ENCODE results near the gene VASH1. TPM values are rescaled to one million over a fixed set of nuclear protein-coding genes. Genes with fewer than 3 reads are reported as not detected.

VASH1 gene
- polyA plus RNA-seq, 2 of the 4 experiments (the other 2 are of a cell fraction): 2.1 to 6.0 TPM

GRCh38 chr14:76753541-76754198, 7.6 kb upstream of the VASH1 start:
- no peaks in the 10 kb centered on the region for H3K4me1 ChIP-seq
- ATAC-seq (no peak), FAIRE-seq (no peak), DNase-seq (ENCODE audit: low read depth in 1 of 2, low spot score in 1 of 2) (no peak)
- no peak overlapping the region for H3K4me2 ChIP-seq
- TF ChIP-seq ESRRA (IDR thresholded peaks at IDR 0.05; ENCODE audit: borderline replicate concordance, low read length) (no peak), CBX8 (IDR thresholded peaks at IDR 0.05) (no peak), FOXS1 (CRISPR knock-in tag; IDR thresholded peaks at IDR 0.05) (no peak), MAZ (IDR thresholded peaks at IDR 0.05; ENCODE audit: borderline replicate concordance, low read depth, low read length) (no peak), RCOR1 (IDR thresholded peaks at IDR 0.05; ENCODE audit: low read depth, low read length) (no peak), SREBF2 (IDR thresholded peaks at IDR 0.05) (no peak), CHD2 (IDR thresholded peaks at IDR 0.05; ENCODE audit: low read length, partially characterized antibody) (no peak), NPAS2 (CRISPR knock-in tag; IDR thresholded peaks at IDR 0.05; ENCODE audit: borderline replicate concordance) (no peak), MAFK (IDR thresholded peaks at IDR 0.05; ENCODE audit: partially characterized antibody) (no peak), BHLHE40 (IDR thresholded peaks at IDR 0.05; ENCODE audit: low read depth, low read length) (no peak), HOXB5 (CRISPR knock-in tag; IDR thresholded peaks at IDR 0.05) (no peak)
- CTCF ChIA-PET: interaction anchor here (0.7 to 1.3 kb wide), 2 partner anchors 32 to 44 kb away, joined by 3 to 5 read pairs; no protein-coding TSS in a partner anchor
- POLR2A ChIA-PET: no interaction called here
- no peaks in the 10 kb centered on the region for H3K9me3 ChIP-seq
- 46% methylated on average over 7 of the region's 7 CpGs for WGBS (ENCODE audit: missing lambda C conversion rate)
- H3K4me3 ChIP-seq: no peak overlapping the region
- H3K27ac ChIP-seq: no peak overlapping the region

DNA sequence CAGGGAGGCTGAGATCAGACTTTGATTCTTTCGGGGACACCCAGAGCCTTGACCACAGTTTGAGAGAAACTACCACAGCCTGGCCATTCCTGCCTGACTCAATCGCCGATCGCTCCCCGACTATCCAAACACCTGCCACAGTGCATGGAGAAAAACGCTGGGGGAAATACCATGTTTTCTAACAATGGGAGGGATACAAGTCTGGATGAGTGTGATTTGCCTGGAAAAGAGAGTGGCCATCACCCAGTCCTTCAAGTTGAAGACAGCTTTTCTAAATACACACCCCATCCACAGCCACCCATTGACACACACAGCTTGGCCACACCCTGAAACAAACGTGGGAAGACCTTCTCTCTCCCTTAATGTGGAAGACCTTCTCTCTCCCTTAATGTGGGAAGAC, 6.7 kb upstream of the VASH1 start:
- FAIRE-seq: no peak
- WGBS (ENCODE audit: missing lambda C conversion rate): 56% methylated on average over 7 of the region's 7 CpGs
- no peak for TF ChIP-seq RNF2 (IDR thresholded peaks at IDR 0.05; ENCODE audit: borderline replicate concordance, low read depth)
- no peak for TF ChIP-seq BCL3 (IDR thresholded peaks at IDR 0.05)
- no peak for TF ChIP-seq SREBF2 (IDR thresholded peaks at IDR 0.05)
- no peak for TF ChIP-seq RARB (CRISPR knock-in tag; IDR thresholded peaks at IDR 0.05)
- no peak for TF ChIP-seq MYC (IDR thresholded peaks at IDR 0.05; ENCODE audit: borderline replicate concordance, low read length)
- TF ChIP-seq HMGXB4 (CRISPR knock-in tag; IDR thresholded peaks at IDR 0.05; ENCODE audit: borderline replicate concordance): no peak
- no peak for TF ChIP-seq TP53 (CRISPR knock-in tag; IDR thresholded peaks at IDR 0.05)
- no peak for TF ChIP-seq FOSL2 (IDR thresholded peaks at IDR 0.05)
- TF ChIP-seq FOSL2 (CRISPR knock-in tag; IDR thresholded peaks at IDR 0.05): no peak
- no peak for TF ChIP-seq NFE2L2 (conservative IDR thresholded peaks at IDR 0.05; ENCODE audit: low read length)
- TF ChIP-seq BHLHE40 (IDR thresholded peaks at IDR 0.05; ENCODE audit: low read depth, low read length): no peak
- TF ChIP-seq NR3C1 (IDR thresholded peaks at IDR 0.05): no peak
- no peak for TF ChIP-seq FOSB (CRISPR knock-in tag; IDR thresholded peaks at IDR 0.05)
- no peak for TF ChIP-seq CHD4 (IDR thresholded peaks at IDR 0.05; ENCODE audit: borderline replicate concordance)
- no peak for TF ChIP-seq SMC3 (IDR thresholded peaks at IDR 0.05)
- Histone ChIP-seq H3K4me1 (no peaks in the 10 kb centered on the region), H3K9me3 (no peaks in the 10 kb centered on the region), H3K4me3 (no peak overlapping the region), H3K4me2 (no peak overlapping the region), H3K27ac (no peak overlapping the region)
- ChIA-PET CTCF (interaction anchor here (0.6 to 1.3 kb wide), 2 partner anchors 31 to 1426 kb away, joined by 3 read pairs; no protein-coding TSS in a partner anchor), POLR2A (no interaction called here)
- ATAC-seq: no peak
- no peak for DNase-seq (ENCODE audit: low read depth in 1 of 2, low spot score in 1 of 2)
